Right atrium auricular region (tissue), 2 donors: ENCODE results near the gene FCRLB. TPM values are rescaled to one million over a fixed set of nuclear protein-coding genes. Genes with fewer than 3 reads are reported as not detected.
"Not testable (repeated sequence)": the region's sequence is repeated elsewhere in the genome, so short reads cannot be mapped to it uniquely, and the experiment has no call there.

Source experiments
- DNase-seq: peaks from one replicate; pipeline ENCODE4 v3.0.0-alpha.2; 2019; ENCODE audit warnings: low spot score
- H3K27ac ChIP-seq, 2 donors: fragments of 200-600 bp; sonication (generic); 1 replicate in 1 of 2; 2 replicates in 1 of 2; pipeline ENCODE4 v1.5.1; 2016 to 2019
- H3K27me3 ChIP-seq, 2 donors: fragments of 200-600 bp; sonication (generic); one replicate each; pipeline versions ENCODE4 v1.5.1 to v1.6.0; 2017 to 2019
- H3K36me3 ChIP-seq: fragments of 200-600 bp; sonication (generic); one replicate; pipeline ENCODE4 v1.5.1; 2016
- H3K4me1 ChIP-seq, 2 donors: fragments of 200-600 bp; sonication (generic); one replicate each; pipeline versions ENCODE4 v1.5.1 to v1.6.0; 2017 to 2019
- H3K4me3 ChIP-seq, 2 donors: fragments of 200-600 bp; sonication (generic); 1 replicate in 1 of 2; 2 replicates in 1 of 2; pipeline ENCODE4 v1.5.1; 2017 to 2019; ENCODE audit warnings: mild to moderate bottlenecking in 1 of 2, moderate library complexity in 1 of 2
- H3K9me3 ChIP-seq, 2 donors: fragments of 200-600 bp; sonication (generic); one replicate each; pipeline ENCODE4 v1.5.1; 2019
- CTCF ChIP-seq, 2 donors: fragments of 200-600 bp; sonication (generic); IDR thresholded peaks; one replicate each; pipeline ENCODE4 v1.5.1; 2019; ENCODE audit warnings: antibody characterized with exemption in 2 of 2
- total RNA-seq, 2 donors: library from RNA; depleted of rRNA; stranded (reverse); fragments of >200 nt; gene quantifications; one replicate each; pipeline ENCODE4 v1.1.0, GENCODE V29; 2016

FCRLB gene
- total RNA-seq, 2 donors from 2014 or later: 0.20 to 0.63 TPM

- Histone ChIP-seq H3K36me3 (no peaks in the 10 kb centered on the region), H3K4me3 (no peak overlapping the region), H3K27me3 (no peaks in the 10 kb centered on the region), H3K27ac (no peak overlapping the region), H3K9me3 (no peaks in the 10 kb centered on the region), H3K4me1 (no peaks in the 10 kb centered on the region)
- no peak for TF ChIP-seq CTCF (IDR thresholded peaks at IDR 0.05)
- no peak for DNase-seq
Measured at GRCh38 chr1:161681879-161682278, 39.5 kb upstream of the FCRLB start.

GRCh38 chr1:161688946-161689345, 32.4 kb upstream of the FCRLB start:
- no peak overlapping the region for H3K4me3 ChIP-seq
- no peaks in the 10 kb centered on the region for H3K36me3 ChIP-seq
- H3K4me1 ChIP-seq: no peaks in the 10 kb centered on the region
- H3K27ac ChIP-seq: no peak overlapping the region
- no peaks in the 10 kb centered on the region for H3K27me3 ChIP-seq
- no peaks in the 10 kb centered on the region for H3K9me3 ChIP-seq
- no peak for DNase-seq
- TF ChIP-seq CTCF (IDR thresholded peaks at IDR 0.05): no peak

GRCh38 chr1:161691846-161692245, 29.5 kb upstream of the FCRLB start:
- Histone ChIP-seq H3K36me3 (no peaks in the 10 kb centered on the region), H3K27me3 (no peaks in the 10 kb centered on the region), H3K4me1 (no peaks in the 10 kb centered on the region), H3K4me3 (no peak overlapping the region), H3K9me3 (no peaks in the 10 kb centered on the region), H3K27ac (no peak overlapping the region)
- no peak for TF ChIP-seq CTCF (IDR thresholded peaks at IDR 0.05)
- no peak for DNase-seq

GRCh38 chr1:161693020-161693712, 28.2 kb upstream of the FCRLB start:
- DNase-seq, H3K4me3 ChIP-seq, H3K9me3 ChIP-seq, H3K27me3 ChIP-seq, H3K4me1 ChIP-seq, H3K36me3 ChIP-seq, H3K27ac ChIP-seq: not testable (repeated sequence)

GRCh38 chr1:161698302-161698701, 23.0 kb upstream of the FCRLB start:
- not testable (repeated sequence) for H3K9me3 ChIP-seq, H3K4me1 ChIP-seq, H3K27ac ChIP-seq, H3K36me3 ChIP-seq, H3K4me3 ChIP-seq, H3K27me3 ChIP-seq, DNase-seq

- no peaks in the 10 kb centered on the region for H3K36me3 ChIP-seq
- H3K4me3 ChIP-seq: no peak overlapping the region
- no peak for DNase-seq
- H3K27me3 ChIP-seq: no peaks in the 10 kb centered on the region
- H3K27ac ChIP-seq: no peak overlapping the region
- TF ChIP-seq CTCF (IDR thresholded peaks at IDR 0.05): no peak
- no peaks in the 10 kb centered on the region for H3K9me3 ChIP-seq
- H3K4me1 ChIP-seq: peaks cover 0 to 6% of the 10 kb centered on the region in 2 donors
Measured at GRCh38 chr1:161702250-161702649, 19.1 kb upstream of the FCRLB start.

- Histone ChIP-seq H3K27me3 (no peaks in the 10 kb centered on the region), H3K4me3 (no peak overlapping the region), H3K36me3 (no peaks in the 10 kb centered on the region), H3K4me1 (peaks cover 0 to 8% of the 10 kb centered on the region in 2 donors), H3K9me3 (no peaks in the 10 kb centered on the region), H3K27ac (no peak overlapping the region)
- TF ChIP-seq CTCF (IDR thresholded peaks at IDR 0.05): no peak
- DNase-seq: no peak
Measured at GRCh38 chr1:161705537-161705936, 15.8 kb upstream of the FCRLB start.
